Muscle layer of duodenum (tissue), 2 donors: ENCODE measurements around the gene HNRNPF.
"Not testable (repeated sequence)": the region's sequence is repeated elsewhere in the genome, so short reads cannot be mapped to it uniquely, and the experiment has no call there.

Experiments used
- H3K27ac ChIP-seq: one replicate; pipeline ENCODE4 v1.7.0; 2013; ENCODE audit warnings: mild to moderate bottlenecking, low read length
- H3K27me3 ChIP-seq: one replicate; pipeline ENCODE4 v1.7.0; 2013; ENCODE audit warnings: low read depth, mild to moderate bottlenecking, control low read depth, low read length
- H3K36me3 ChIP-seq, 2 donors: one replicate each; pipeline ENCODE4 v1.7.0; 2013; ENCODE audit warnings: low read length in 2 of 2, control low read depth in 1 of 2, mild to moderate bottlenecking in 1 of 2; ENCODE audit not compliant: insufficient read depth in 2 of 2, control insufficient read depth in 1 of 2
- H3K4me1 ChIP-seq, 2 donors: one replicate each; pipeline ENCODE4 v1.7.0; 2013; ENCODE audit warnings: low read length in 2 of 2, mild to moderate bottlenecking in 2 of 2, control low read depth in 1 of 2, moderate library complexity in 1 of 2; ENCODE audit not compliant: insufficient read depth in 2 of 2, control insufficient read depth in 1 of 2
- H3K4me3 ChIP-seq, 2 donors: one replicate each; pipeline ENCODE4 v1.7.0; 2013; ENCODE audit warnings: low read length in 2 of 2, low read depth in 1 of 2, mild to moderate bottlenecking in 1 of 2
- H3K9me3 ChIP-seq, 2 donors: one replicate each; pipeline ENCODE4 v1.7.0; 2013; ENCODE audit warnings: low read length in 2 of 2, control low read depth in 1 of 2, mild to moderate bottlenecking in 1 of 2; ENCODE audit not compliant: control insufficient read depth in 1 of 2
- donor health status: healthy.

HNRNPF gene

DNA sequence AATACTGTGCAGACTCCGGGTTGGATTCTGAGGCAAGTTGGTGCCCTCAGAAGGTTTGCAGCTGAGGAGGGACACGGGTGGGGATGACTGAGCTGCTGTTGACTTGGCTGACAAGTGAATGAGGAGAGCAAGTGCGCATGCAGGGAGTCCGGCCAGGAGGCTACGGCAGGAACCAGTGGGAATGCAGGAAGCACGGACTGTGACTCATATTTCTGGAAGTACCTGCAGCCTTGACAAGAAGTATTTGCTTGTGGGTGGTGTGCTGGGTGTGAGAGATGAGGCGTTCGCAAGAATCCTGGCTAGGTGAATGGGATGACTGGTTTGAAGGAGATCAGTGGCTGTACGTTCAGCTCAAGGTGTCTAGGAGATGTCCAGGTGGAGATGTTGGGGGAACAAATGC is 68.4 kb downstream of the HNRNPF start:
- Histone ChIP-seq H3K27me3 (no peaks in the 10 kb centered on the region), H3K9me3 (no peaks in the 10 kb centered on the region), H3K36me3 (no peaks in the 10 kb centered on the region), H3K4me1 (no peaks in the 10 kb centered on the region), H3K27ac (no peak overlapping the region), H3K4me3 (no peak overlapping the region)

DNA sequence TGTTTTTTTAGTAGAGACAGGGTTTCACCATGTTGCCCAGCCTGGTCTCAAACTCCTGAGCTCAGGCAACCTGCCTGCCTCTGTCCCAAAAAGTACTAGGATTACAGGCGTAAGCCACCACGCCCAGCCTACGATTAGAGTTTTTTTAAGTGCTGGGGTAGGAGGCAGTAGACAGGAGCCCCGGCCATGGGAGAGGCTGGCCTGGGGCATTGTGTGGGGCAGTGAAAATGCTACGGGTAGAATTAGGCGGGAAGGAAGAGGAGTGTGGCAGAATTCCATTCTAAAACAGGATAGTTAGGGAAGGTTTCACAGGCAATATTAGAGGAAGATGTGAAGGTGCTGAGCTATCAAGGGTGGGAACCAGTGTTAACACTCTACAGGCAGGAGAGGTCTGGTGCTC is 68.9 kb downstream of the HNRNPF start:
- Histone ChIP-seq H3K4me3 (no peak overlapping the region), H3K27ac (no peak overlapping the region), H3K9me3 (no peaks in the 10 kb centered on the region), H3K4me1 (no peaks in the 10 kb centered on the region), H3K36me3 (no peaks in the 10 kb centered on the region), H3K27me3 (no peaks in the 10 kb centered on the region)

DNA sequence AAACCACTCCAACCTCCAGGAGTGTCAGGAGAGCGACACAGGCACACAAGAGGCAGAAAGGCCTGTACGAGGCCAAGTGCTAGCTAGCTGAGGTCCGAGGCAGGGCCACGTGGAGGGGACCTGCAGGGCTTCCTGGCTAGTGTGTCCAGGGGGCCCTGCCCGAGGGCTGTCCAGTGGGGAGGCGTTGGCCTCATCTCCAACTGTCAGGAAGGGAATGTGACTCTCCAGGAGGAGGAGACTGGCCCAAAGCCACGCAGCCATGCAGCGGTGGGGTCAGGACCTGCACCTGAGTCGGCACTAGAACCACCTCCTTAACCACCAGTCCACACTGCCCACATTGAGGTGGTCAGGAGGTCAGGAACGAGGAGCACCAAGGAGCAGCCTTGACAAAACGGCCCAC is 69.8 kb downstream of the HNRNPF start:
- Histone ChIP-seq H3K4me3 (no peak overlapping the region), H3K27me3 (no peaks in the 10 kb centered on the region), H3K36me3 (no peaks in the 10 kb centered on the region), H3K27ac (no peak overlapping the region), H3K4me1 (no peaks in the 10 kb centered on the region), H3K9me3 (no peaks in the 10 kb centered on the region)

DNA sequence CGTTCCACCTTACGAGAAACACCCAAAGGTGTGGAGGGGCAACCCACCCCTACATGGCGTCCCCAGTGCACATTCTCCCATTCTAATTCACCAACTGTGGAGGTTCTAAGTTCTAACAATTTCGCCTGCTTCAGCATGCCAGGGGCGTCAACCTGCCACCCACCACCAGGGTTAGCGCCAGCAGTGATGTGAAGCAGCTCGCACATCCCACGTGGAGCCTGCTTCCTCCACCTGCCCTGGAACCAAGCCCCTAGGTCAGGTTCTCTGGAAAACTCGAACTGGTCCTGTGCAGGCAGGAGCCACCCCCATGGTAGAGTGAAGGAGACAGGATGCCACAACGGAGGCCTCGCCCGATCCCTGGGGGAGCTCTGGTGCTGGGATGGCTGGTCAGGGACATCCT is 70.9 kb downstream of the HNRNPF start:
- Histone ChIP-seq H3K9me3 (no peaks in the 10 kb centered on the region), H3K27me3 (no peaks in the 10 kb centered on the region), H3K4me3 (no peak overlapping the region), H3K36me3 (no peaks in the 10 kb centered on the region), H3K4me1 (no peaks in the 10 kb centered on the region), H3K27ac (no peak overlapping the region)

DNA sequence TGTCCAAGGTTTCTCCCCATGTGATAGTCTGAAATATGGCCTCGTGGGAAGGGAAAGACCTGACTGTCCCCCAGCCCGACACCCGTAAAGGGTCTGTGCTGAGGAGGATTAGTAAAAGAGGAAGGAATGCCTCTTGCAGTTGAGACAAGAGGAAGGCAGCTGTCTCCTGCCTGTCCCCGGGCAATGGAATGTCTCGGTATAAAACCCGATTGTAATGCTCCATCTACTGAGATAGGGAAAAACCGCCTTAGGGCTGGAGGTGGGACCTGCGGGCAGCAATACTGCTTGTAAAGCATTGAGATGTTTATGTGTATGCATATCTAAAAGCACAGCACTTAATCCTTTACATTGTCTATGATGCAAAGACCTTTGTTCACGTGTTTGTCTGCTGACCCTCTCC is 71.5 kb downstream of the HNRNPF start:
- not testable (repeated sequence) for H3K4me1 ChIP-seq, H3K9me3 ChIP-seq, H3K27ac ChIP-seq, H3K27me3 ChIP-seq, H3K4me3 ChIP-seq, H3K36me3 ChIP-seq

DNA sequence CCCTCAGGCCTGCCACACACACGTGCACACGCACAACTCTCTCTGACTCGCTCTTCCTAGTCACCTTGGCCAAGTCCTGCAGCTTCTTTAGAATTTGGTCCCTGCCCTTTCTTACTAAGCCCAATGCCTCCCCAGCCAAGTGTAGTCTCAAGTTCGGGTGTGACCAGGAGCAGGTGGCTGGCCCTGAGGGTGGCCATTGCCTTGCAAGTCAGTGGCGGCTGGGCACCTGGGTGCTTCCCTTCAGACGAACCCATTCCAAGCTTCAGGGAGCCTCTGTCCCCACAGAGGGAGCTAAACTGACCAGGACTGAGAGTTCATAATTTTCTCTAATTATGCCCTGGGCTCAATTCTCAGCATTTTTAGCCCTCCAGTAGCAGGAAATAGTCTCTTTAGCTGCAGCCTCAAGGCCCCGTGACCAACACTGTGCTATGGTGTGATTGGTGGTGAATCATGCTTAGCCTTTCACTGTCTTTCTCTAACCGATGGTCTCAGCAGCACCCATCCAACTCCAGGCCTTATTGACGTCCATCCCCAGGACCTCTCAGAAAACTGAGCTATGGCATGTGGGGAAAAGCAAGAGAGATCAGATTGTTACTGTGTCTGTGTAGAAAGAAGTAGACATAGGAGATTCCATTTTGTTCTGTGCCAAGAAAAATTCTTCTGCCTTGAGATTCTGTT is 72.2 kb downstream of the HNRNPF start:
- Histone ChIP-seq H3K4me3 (no peak overlapping the region), H3K27ac (no peak overlapping the region), H3K9me3 (no peaks in the 10 kb centered on the region), H3K4me1 (no peaks in the 10 kb centered on the region), H3K27me3 (no peaks in the 10 kb centered on the region), H3K36me3 (no peaks in the 10 kb centered on the region)

DNA sequence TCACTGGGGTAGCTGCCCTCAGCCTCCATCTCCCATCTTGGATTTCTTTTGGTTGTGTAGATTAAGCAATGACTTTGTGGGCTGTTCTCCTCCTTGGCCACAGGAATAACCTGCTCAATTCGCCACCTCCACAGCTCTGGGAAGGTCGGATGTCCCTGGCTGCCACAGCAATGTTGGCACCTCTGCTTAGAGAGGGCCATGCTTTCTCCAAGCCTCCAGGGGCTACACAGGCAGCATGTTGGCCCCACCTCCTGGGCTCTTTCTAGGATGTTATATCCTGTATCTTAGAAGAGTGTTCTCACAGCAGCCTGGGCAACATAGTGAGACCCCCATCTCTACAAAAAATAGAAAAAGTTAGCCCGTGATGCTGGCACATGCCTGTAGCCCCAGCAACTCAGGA is 72.9 kb downstream of the HNRNPF start:
- Histone ChIP-seq H3K4me3 (no peak overlapping the region), H3K27me3 (no peaks in the 10 kb centered on the region), H3K27ac (no peak overlapping the region), H3K4me1 (no peaks in the 10 kb centered on the region), H3K9me3 (no peaks in the 10 kb centered on the region), H3K36me3 (no peaks in the 10 kb centered on the region)
